HG02938 (cell line): ENCODE measurements around the gene NVL.
A peak's percentile ranks its signal among the peaks of the same experiment; 100 is the strongest.
"Not testable (repeated sequence)": the region's sequence is repeated elsewhere in the genome, so short reads cannot be mapped to it uniquely, and the experiment has no call there.

ENCODE experiments used
- ATAC-seq: cut with Tn5 transposase; IDR thresholded peaks from one replicate; pipeline ENCODE4 v1.9.1; 2021; ENCODE audit warnings: mild to moderate bottlenecking, moderate library complexity; ENCODE audit not compliant: unreplicated experiment

The NVL gene

DNA sequence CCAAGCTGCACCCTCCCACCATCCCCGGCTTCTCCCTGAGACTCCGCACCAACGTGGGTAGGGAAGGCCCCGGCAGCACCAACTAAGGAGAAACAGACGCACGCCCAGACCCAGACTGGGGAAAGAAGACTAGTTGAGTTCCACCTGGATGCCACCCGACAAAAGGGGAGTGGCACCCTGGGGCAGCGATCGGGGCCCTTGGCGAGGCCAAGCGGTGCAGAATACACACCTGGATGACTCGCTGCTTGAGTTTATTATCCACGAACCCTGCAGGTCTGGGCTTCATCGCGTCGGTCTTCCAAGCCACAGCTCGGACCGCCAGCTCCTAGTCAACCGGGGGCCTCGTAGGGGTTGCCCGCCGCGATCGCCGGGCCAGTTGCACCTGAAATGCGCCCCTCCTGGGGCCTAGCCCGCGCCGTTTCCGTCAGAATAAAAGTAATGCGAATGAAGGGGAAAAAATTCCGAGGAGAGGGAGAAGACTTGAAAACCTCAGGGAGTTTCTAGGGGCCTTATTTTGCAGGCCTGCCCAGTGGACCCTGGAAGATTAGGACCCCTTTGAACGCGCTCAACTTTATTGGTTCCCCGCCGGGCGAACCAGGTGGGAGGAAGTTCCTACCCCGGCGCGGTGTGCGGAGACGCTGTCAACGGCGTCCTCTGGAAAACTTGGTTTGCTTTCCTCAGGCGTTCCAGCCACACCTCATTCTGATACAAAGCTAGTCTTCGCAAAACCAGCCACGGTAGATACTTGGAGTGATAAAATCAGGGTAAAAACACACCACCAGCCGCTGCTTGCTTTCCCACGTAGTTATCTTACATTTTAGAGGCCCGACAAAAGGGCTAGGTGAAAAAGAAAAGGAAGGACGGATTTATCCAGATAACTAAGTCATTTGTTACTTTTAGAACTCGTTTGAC, at the start of gene NVL:
Gene NVL, minus strand, starts transcription at position 331 of the 912 bp plus-strand sequence. Its CDS starts 45 bp downstream, at position 286.
- peak; percentile 75 for ATAC-seq

DNA sequence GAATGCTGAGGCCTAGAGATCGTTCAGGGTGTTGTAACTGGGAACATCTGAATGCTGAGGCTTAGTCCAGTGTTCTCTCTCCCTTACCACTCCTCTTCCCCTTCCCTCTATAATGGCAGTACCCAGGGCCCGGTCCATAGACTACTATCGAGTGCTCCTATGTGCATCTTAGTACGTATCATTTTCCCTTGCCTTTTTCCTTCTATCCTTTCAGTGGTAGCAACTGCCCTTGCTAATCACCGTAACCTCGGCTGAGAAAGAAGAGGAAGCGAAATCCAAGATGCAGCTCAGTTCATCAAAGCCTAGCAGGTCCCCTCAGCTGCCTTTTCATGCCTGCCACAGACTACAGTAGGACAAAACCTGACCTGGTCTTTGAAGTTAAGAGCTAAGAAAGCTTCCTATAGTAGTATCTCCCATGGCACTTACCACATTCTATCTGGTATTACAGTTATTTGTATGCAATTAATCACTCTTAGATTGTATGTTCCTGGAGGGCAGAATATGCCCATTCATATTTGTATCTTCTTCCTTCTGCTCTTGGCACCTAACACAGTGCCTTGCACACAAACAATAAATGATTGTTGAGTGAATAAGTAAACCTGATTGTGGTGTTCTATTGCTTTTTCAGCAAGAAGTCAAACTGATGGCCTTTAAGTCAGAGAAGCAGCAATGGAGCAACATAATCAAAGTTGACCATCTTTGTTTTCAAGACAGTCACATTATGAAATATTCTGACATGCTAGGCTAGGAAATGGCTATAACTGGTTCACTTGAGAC, 49.1 kb upstream of the NVL start:
- ATAC-seq, result peak; percentile 38

DNA sequence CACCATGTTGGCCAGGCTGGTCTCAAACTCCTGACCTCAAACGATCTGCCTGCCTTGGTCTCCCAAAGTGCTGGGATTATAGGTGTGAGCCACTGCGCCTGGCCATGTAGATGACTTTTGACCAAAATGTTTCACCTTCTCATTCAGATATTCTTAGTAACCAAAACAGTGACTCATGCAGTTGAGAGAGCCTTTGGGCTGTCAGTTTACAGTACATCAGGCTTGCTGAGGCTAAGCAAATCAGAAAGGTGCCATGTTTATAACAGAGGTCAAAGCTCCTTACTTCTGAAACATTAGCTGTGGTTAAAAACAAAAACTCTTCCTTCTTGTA, 47.7 kb upstream of the NVL start:
- peak; percentile 55 for ATAC-seq

DNA sequence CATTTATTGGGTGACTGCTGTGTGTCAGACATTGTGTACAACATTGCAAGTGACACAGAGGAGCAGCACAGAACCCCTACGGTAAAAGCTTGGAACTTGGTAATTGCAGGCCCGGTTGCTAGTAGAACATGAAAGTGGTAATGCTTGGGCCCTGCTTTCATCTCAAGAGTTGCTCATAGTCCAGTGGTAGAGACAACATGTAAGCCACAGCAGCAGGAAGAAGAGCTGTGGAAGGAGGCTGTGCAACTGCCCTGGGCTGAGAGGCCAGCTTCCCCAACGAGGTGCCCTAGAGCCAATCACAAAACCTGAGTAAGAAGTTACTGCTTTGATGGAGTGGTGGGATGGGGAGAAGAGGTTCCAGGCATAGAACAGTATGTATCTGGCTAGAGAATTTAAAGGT, 45.1 kb upstream of the NVL start:
- no peak for ATAC-seq

DNA sequence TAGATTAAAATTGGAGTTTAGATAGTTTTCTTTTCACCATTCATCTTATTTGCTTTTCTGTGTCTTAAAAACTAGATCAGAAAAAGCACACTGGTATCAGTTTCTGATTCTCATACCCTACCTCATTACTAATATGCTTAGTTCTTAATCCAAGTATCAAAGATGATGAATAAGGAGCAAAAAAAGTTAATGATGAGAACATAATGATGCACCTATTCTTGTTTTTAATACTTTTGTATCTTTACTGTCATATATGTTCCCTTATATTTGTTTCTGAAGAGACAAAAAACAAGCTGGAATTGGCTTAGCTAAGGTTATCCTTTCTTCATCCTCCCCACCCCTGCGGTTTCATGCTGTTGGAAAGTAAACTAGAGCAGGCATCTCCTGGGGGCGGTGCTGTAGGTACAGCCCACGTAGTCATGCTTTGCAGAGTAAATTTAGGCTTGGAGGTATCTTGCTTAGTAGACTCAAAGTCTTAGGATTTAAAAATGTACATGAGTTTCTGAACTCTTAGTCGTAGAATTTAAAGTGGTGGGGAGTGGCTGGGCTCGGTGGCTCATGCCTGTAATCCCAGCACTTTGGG, 43.1 kb upstream of the NVL start:
- ATAC-seq, result no peak

DNA sequence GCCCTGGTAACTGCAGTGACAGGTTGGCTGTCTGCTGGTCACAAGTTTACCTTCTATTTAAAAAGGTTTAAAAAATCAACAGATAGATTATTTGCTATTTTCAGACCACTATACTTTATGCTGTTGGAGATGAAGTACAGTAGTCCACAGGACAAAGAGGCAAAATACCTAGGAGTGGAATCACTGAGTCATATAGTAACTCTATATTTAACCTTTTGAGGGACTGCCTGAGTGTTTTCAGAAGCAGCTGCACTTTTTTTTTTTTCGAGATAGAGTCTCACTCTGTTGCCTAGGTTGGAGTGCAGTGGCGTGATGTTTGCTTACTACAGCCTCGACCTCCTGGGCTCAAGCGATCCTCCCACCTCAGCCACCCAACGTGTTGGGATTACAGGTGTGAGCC, 38.4 kb upstream of the NVL start:
- peak; percentile 86 for ATAC-seq

DNA sequence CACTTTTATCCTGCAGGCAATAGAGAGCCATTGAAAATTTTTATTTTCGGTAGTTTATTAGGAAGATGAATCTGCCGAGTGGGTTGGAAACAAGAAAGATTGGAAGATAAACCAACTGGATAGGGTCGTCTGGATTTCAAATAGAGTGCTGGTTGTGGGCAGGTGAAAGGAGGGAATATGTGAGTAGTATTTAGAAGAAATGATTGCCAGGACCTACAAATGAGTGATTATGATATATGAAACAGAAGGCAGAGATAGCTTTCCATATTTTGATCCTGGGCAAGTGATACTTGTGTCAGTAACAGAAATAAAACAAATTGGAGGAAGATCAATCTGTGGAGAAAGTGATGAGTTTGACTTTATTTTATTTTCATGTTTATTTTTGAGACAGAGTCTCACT, 29.2 kb upstream of the NVL start:
- ATAC-seq, result no peak

DNA sequence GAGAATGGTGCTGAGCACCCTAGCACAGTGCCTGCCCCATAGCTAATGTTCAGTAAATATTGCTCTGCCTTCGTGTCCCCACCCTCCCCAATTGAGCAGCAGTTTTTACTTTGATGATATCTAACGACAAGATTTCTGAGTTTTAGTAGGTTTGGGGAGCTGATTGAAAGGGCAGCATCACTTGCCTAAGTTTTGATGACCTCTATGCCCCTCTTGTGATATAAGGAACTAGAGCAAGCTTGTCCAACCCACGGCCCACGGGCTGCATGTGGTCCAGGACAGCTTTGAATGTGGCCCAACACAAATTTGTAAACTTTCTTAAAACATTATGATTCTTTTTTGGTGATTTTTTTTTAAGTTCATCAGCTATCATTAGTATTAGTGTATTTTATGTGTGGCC, 28.3 kb upstream of the NVL start:
- ATAC-seq, result no peak

DNA sequence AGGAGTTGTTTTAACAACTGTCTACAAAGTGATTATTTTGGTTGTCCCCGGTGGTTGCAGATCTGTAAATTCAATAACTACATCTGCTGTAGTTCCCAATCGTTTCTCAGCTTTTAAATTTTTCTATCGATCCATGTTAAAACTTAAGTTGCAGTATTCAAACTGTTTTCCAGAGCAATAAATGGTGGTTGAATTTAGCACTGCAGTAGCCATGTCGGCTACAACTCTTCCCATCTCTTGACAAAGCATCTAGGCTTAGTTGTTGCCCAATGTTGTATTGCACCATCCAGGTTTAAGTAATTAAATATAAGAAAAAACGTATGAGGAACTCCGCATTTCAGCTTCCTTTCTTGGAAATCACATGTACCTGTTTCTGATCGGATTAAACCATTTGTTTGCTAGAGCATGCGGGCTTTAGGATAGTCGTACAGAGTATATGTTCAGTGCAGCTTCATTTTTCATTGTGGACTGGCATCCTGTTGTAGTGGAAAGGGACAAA, 27.7 kb upstream of the NVL start:
- no peak for ATAC-seq

DNA sequence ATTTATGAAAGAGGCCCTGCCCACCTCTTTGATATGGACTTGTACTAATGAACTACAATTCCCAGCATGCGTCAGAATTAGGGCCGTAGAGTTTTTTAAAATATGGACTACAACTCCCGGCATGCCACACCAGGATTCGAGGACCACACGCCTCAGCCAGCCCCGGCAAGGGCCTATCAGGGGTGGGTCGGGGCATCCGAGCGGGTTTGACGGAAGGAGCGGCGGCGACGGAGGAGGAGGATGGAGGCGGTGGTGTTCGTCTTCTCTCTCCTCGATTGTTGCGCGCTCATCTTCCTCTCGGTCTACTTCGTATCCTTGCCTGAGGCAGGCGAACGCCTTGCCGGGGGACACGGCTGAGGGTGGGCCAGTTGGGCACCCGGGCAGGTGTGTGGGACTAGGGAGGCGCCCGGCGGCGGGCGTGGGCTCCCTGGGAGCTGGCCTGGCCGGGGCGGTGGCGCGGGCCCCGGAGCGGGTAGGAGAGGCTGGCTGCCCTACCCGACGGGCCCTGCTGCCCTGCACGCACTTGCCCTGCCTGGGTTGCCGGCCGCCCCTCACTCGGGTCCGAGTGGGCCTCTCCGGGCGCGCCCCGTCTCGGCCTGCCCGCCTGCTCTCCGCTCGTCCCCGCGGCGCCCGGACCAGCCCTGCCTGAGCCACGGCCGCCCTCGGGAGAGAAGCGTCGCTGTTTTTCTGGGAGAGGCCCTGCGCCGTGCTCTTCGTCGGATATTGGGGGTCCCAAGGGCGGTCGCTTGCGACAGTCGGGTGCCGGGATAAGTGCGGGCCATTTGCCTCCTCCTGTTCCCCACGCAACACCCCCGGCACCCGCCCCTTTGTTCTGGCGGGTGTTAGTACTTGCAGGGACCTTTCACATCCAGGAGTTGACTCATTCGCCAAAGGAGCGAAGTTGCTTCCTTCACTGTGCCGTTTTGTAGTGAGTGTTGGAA, 27.0 kb upstream of the NVL start, which contains the start of gene CNIH4:
Gene CNIH4, plus strand, starts transcription at position 195 of the 941 bp plus-strand sequence. Its CDS starts 46 bp downstream, at position 241.
- ATAC-seq, result peak; percentile 99

DNA sequence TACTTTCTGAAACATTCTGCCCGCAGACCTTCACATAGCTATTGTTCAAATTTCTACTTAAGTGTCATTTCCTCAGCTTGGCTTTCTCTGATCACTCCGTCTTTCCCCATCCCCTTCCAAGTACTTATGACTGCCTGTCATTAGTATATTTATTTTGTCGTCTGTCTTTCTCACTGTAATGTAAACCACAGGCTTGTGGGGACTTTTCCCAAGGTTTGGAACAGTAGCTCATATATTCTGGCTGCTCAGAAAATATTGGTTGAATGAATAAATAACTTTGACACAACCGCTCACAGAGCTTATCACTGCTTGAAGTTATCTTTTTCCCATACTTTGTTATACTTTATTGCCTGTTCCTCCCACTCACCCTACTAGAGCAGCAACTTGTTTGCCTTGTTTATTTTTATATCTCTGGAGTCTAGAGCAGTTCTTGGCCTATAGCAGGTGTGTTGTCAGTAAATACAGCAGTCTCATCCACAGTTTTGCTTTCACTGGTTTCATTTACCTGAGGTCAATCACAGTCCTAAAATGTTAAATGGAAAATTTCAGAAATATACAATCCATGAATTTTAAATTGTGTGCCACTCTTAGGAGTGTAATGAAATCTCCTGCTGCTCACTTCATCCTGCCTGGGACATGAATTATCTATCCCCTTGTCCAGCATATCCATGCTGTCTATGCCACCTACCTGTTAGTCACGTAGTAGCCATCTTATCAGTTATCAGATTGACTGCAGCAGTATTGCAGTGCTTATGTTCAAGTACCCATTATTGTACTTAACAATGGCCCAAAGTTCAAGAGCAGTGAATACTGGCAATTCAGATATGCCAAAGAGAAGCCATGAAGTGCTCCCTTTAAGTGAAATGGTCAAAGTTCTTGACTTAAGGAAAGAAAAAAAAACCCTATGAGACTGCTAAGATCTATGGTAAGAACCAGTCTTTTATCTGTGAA, 24.3 kb upstream of the NVL start:
- no peak for ATAC-seq

DNA sequence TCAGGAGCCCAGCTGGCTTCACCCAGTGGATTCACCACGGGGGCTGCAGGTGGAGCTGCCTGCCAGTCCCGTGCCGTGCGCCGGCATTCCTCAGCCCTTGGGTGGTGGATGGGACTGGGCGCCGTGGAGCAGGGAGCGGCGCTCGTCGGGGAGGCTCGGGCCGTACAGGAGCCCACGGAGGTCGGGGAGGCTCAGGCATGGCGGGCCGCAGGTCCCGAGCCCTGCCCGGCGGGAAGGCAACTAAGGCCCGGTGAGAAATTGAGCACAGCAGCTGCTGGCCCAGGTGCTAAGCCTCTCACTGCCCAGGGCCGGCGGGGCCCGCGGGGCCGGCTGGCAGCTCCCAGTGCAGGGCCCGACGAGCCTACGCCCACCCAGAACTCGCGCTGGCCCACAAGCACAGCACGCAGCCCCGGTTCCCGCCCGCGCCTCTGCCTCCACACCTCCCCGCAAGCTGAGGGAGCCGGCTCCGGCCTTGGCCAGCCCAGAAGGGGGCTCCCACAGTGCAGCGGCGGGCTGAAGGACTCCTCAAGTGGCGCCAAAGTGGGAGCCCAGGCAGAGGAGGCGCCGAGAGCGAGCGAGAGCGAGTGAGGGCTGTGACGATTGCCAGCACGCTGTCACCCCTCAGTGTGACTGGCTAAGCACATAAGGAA, 22.6 kb upstream of the NVL start:
- not testable (repeated sequence) for ATAC-seq

DNA sequence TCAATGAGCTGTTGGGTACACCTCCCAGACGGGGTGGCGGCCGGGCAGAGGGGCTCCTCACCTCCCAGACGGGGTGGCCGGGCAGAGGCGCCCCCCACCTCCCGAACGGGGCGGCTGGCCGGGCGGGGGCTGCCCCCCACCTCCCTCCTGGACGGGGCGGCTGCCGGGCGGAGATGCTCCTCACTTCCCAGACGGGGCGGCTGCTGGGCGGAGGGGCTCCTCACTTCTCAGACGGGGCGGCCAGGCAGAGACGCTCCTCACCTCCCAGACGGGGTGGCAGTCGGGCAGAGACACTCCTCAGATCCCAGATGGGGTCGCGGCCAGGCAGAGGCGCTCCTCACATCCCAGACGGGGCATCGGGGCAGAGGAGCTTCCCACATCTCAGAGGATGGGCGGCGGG, 19.7 kb upstream of the NVL start:
- not testable (repeated sequence) for ATAC-seq

DNA sequence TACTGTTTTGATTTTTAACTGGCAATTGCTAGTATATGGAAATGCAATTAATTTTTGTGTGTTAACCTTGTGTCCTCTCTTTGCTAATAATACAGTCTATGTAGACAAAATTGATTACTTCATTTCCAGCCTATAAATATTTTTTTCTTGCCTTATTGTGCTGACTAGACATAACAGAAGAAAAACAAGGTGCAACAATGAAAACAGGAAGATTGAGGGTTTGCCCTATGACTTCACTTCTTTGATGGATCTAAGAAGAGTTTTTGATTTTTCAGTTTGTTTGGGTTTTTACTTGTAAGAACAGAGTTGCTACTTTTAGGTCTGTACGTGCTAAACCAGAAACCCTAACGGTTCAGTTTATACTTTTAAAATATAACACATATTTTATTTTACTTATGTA, 18.2 kb upstream of the NVL start:
- no peak for ATAC-seq

DNA sequence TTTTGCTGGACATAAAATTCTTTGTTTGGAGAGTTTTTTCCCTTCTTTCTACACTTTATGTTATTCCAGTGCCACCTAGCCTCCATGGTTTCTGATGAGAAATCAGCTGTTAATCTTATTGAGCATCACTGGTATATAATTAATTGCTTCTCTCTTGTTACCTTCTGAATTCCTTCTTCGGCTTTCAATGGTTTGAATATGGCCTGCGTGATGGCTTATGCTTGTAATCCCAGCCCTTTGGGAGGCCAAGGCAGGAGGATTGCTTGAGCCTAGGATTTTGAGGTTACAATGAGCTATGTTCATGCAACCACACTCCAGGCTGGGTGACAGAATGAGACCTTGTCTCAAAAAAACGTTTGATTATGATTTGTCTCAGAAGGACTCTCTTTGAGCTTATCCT, 13.7 kb upstream of the NVL start:
- ATAC-seq, result no peak

DNA sequence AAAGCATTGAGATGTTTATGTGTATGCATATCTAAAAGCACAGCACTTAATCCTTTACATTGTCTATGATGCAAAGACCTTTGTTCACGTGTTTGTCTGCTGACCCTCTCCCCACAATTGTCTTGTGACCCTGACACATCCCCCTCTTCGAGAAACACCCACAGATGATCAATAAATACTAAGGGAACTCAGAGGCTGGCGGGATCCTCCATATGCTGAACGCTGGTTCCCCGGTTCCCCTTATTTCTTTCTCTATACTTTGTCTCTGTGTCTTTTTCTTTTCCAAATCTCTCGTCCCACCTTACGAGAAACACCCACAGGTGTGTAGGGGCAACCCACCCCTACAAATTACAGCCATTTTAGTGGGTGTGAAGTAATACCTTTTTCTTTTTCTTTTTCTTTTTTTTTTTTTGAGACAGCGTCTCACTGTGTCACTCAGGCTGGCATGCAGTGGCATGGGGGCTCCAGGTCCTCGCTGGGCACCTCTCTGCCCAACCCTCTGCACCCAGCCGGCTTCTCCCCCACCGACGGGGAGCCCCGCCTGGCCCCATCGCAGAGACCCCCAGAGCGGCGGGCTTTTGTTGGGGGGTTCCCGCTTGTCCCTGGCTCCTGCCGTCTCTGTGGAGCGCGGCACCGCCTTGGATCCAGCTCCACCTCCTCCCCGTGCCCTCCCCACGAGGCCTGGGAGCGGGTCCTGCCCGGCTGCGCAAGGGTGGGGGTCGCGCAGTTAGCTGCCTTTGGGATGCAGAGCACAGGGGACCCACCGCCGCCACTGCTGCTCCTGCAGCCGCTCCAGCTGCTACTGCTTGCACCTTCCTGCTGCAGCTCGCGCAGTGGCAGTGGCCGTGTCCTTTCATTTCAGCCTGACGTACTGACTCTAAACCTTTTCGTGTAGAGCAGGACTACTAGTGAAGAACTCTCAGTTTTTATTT, 10.7 kb upstream of the NVL start:
- peak; percentile 75 for ATAC-seq

DNA sequence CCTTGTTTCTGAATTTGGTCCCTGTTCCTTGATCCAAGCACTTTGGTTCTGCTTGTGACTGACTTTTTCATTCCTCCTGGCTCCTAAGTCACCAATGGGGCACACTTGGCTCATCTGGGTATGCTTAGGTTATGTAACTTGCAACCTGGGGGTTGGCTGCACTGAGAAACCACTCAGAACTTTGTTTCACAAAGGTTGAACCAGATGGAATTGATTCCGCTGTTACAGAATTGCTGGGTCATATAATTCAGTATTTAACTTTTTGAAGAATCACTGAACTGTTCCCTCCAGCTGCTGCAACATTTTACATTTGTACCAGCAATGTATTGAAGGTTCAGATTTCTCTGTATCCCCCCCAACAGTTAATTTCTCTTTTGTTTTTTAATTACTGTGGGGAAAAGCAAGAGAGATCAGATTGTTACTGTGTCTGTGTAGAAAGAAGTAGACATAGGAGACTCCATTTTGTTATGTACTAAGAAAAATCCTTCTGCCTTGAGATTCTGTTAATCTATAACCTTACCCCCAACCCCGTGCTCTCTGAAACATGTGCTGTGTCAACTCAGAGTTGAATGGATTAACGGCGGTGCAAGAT, 9.6 kb upstream of the NVL start:
- ATAC-seq, result no peak
